Renal pelvis (tissue), 4 donors: ENCODE data around the gene SIGLEC10. TPM values are rescaled to one million over a fixed set of nuclear protein-coding genes. Genes with fewer than 3 reads are reported as not detected.
A peak's percentile ranks its signal among the peaks of the same experiment; 100 is the strongest.

ENCODE experiments used
- DNase-seq: peaks from one replicate; pipeline ENCODE4 v3.0.0-alpha.2; 2013
- polyA plus RNA-seq, 3 donors: library from polyadenylated mRNA; unstranded; fragments of 120-200 nt; gene quantifications; one replicate each; pipeline ENCODE4 v1.2.1, GENCODE V29; 2013; ENCODE audit not compliant: insufficient read length in 3 of 3

SIGLEC10 gene
- polyA plus RNA-seq, 3 donors, result 1.1 to 1.7 (median 1.6) TPM

DNA sequence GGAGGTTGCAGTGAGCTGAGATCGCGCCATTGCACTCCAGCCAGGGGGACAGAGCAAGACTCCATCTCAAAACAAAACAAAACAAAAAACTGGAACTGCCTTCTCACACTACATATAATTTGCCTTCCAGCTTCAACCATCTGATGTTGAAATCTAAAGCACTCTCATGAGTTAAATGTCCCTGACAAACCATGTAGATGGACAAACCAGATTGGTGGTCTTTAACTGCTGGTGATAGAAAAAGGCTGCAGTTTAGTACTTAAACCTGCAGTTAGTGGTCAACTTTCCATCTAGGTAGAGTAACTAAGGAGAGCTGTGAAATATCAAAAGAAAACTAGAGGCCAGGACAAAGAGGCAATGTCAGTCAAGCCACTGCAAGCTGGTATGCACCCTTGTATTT is 21.3 kb downstream of the SIGLEC10 start:
- no peak for DNase-seq

DNA sequence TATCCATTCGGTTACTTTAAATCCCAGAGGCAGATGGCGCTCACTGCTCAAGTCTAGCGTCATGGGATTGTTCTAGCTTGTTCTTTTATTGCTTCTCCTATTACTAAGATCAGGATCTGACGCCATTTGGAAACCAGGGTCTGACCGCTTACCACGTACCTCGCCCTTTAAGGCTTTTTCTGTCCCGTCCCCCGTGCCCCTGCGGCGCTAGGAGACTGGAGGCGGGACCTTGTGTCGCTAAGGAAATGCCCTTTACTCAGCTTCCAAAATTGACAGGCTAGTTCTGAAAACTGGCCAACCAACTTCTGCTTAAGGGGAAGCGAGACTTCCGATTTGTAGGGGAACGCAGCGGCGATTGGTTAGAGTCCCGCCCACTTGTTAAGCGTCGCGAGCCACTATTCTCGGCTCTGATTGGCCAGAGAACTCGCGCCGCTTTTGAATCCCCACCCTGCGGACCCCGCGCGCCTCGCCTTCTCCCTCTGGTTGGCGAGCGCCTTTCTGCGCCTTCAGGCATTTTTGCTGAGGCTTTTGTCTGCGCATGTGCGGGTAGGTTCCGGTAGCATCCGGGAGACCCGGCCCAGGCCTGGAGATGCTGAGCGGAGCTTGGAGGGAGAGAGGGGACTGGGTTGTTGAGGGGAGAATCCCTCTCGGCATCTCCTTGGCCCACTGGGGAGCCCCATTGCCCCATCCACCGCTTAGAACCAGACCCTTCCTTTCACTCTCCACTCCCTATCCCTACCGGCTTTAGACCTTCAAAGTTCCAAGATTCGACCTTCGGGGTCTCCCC is 23.2 kb downstream of the SIGLEC10 start:
- peak; percentile 99 for DNase-seq

DNA sequence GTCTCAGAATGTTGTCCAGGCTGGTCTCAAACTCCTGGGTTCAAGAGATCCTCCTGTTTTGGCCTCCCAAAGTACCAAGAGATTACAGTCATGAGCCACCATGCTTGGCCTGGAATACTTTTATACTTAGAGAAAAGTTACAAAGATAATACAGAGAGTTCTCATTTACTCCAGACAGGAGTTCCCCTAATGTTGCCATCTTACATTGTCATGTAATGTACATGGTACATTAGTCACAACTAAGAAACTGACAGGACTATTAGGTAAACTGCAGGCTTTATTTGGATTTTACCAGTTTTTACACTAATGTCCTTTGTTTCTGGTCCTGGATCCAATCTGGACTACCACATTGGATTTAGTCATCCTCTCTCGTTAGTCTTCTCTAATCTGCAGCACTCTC is 24.7 kb downstream of the SIGLEC10 start:
- DNase-seq, result no peak

DNA sequence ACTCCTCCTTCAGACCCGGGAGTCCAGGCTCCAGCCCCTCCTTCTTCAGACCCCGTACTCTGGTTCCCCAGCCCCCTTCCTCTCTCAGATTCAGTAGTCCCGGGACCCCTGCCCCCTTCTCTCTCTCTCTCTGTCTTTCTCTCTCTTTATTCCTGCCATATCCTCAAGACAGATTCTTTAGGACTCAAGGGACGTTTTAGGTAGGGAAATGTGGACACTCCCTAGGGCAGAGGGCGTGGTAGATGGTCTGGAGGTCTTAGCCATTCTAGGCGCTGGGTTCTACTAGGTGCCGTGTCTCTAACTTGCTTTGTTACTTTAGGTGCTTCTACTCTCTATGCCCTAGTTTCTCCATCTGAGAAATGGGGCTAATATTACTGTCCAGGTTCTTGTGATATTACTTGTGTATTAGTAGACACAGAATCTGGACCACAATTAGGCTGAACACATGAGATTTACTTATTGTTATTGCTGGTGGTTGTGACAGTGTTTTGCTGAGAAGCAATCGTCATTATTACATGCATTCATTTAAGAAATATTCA is 26.3 kb downstream of the SIGLEC10 start:
- DNase-seq, result no peak

DNA sequence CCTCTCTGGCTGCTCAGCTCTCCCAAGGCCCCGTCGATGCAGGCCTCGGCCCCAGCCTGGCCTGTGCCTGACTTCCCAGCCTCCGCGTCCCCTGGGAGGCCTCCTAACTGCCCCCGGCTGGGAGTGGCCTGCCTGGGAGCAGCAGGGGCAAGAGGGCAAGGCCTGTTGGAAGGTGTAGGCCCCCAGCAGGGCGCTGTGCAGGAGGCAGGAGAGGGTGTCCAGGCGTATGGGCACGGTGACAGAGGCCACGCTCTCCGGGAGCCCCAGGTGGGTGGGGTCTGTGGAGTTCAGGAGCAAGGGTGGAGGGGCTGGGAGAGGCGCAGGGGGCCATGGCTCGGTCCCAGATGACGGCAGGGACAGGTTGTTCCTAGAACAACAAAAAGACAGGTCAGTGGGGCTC is 28.3 kb downstream of the SIGLEC10 start:
- no peak for DNase-seq

DNA sequence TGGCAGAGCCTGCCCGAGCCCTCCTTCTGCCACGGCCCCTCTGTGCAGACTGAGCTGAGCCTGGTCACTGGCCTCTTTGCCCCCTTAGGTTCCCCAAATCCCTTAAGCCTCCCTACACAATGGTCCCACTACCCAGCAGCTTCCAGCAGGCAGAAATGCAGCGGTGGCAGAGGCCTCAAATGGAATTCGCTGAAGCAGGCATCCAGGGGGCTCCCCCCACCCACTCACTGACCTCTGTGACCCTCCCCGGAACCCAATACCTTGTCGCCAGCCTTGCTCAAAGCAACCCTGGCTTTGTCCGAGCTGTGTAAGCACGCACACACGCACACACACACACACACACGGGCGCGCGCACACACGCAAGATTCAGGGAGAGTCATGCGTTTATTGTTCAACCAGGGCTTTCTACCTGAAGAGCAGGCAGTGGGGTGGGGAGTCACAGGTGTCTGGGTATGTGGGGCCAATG is 29.5 kb downstream of the SIGLEC10 start, which contains the start of gene LIM2:
Gene LIM2 (minus strand): TSS at position 51 of the 466 bp plus-strand sequence. CDS start 531 bp downstream, outside the sequence.
- peak; percentile 42 for DNase-seq

DNA sequence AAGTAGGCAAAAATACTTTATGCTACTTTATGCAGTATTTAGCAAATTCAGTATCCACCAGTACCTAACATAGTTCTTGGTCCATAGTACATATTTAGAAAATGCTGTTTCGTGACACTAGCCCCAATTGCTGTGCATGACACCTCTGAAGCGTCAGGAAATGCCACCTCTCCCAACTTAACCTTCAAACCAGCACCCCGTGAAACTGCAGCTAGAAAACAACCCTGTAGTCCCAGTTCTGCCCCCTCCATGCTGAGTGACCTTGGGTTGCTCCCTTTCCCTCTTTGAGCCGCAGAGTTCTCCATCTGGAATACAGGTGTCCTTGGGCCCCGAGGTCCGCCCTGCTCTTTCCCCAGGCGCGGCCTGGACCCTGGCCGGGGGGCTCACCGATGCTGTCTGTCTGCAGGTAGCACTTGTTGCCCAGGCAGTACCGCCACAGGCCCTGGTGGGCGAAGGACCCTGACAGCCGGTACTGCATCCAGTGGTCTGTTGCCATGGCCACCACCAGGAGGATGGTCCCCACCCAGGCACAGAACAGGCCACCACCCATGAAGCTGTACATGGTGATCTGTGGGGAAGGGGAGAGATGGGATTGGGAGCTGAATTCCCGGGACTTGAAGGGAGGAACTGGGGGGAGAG is 30.4 kb downstream of the SIGLEC10 start:
- no peak for DNase-seq

DNA sequence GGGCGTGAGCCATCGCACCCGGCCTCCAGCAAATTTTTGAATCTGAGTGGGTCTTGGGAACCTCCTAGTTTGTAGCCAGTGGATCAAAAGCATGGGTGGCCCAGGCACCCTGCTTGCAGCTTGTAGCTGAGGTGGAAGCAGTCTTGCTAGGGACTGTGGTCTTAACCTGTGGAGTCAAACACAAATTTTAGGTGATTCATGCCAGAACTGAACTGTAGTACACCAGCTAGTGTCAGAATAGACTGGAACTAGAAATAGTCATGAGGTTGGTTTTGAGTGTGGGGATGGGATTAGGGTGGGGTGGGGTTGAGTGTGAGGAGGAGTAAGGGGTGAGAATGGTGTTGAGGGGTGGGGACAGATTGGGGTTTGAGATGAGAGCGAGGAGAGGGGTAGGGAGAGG is 35.4 kb downstream of the SIGLEC10 start:
- DNase-seq, result no peak

DNA sequence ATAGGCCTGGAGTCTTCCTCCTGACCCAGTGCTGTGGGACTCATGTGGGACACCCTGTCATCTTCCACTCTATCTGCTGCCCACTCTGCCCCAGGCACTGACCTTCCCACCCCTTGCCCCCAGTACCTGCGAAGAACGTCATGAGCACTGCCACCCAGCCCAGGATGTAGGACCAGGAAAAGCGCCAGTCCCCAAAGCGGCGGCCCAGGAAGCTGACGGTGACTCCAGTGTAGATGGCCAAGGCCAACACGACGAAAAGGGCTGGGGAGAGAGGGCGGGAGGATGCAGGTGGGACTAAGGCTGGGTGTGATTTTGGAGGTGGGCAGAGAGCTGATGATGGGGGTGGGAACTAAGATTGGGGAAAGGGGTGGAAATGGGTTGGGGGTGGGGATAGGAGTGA is 37.1 kb downstream of the SIGLEC10 start:
- DNase-seq, result no peak

DNA sequence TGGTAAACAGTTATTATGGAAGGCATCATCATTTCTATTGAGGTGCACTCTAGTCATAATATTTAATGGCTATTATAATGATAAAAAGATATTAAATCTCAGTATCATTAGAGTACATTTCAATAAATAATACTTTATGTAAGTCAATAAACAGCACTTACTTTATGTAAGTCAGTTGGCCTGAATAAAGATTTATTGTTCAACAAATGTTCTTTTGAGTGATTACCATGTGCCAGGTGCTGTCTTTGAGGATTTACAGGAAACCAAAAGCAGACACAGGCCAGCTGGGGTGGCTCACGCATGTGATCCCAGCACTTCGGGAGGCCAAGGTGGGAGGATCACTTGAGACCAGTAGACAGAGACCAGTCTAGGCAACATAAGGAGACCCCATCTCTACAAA is 40.0 kb downstream of the SIGLEC10 start:
- DNase-seq, result no peak

DNA sequence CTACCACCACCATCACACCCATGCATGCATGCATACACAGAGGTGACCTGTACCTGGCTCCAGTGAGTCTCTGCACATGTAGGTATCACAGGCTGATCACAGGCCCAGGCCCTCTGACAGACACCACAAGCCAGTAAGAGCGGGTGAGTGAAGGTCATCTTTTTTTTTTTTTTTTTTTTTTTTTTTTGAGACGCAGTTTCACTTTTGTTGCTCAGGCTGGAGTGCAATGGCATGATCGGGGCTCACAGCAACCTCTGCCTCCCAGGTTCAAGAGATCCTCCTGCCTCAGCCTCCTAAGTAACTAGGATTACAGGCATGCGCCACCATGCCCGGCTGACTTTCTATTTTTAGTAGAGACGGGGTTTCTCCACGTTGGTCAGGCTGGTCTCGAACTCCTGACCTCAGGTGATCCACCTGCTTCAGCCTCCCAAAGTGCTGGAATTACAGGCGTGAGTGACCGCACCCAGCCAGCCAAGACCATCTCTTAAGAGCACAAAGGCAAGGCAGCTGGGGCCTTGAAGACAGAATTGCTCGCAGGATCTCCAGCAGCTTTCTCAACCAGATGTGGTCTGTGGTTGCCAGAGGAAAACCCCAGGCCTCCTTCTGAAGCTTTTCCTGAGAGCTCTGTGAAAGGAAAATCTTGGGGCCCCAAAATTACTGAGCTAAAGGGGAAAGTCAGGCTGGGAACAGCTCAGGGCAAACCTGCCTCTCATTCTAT is 41.8 kb downstream of the SIGLEC10 start:
- DNase-seq, result no peak

DNA sequence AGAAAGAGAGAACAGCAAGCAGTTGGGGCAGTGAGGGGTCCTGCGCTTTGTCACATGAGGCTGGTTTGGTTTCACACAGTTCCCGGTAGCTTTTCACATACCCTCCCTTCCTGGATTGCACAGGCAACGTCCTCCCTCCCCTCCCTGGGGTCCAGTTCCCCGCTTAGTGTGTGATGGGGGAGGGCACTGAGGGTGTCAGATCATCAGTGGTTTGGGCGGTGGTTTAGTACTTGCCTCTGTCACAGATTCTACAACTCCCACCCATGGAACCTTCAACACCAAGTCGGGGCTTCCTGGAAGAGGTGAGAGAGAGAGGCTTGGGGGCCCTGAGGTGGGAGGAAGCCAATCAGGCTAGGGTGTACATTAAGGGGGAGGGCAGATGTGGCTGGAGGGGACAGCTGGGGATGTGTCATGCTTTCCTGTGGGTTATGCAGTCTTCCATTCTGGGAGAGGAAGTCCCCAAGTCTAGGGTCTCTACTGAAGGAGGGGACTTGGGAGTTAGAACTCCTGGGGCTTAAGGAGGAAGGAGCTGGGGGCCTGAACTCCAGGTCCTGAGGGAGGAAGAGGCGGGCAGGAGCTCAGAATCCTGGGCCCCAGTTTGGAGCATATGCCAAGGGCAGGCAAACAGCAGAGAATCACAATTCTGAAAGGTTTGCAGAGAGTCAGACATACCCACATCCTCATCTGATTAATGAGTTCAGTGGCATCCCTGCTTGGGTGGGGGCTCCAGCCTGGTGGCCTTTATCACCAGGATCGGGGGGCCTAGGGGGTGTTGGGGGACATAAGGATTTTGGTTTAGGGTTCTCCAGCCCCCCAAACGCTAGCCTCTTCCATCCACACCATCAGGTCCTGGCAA is 44.6 kb downstream of the SIGLEC10 start, which contains the start of gene NKG7:
Gene NKG7 (minus strand): TSS at position 6 of the 856 bp plus-strand sequence. CDS start 119 bp downstream, outside the sequence.
- DNase-seq, result no peak

DNA sequence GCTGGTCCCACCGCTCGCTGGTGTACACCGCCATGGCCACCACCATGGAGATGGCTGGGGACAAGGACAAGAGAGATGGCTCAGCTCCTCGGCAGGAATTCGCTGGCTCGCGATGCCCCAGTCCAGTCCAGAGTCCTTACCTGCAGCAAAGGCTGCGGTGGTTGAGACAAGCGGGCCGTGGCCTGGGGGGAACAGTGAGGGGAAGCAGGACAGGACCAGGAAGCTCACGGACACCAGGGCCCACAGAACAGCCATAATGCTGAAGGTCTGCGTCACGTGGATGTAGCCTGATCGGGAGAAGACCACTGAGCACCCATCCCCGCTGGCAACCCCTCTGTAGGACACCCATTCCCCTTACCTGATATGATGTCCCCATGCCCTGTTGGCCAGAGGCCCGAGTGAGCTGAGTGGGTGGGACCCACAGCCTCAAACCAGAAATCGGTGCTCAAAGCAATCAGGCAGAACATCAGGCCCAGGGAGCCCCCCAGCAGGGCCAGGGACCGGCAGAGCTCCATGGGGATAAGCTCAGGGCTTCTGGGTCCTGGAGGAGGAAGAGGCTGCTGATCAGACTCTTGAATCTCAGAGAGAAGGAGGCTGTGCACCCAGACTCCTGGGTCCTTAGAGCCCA is 45.3 kb downstream of the SIGLEC10 start:
- no peak for DNase-seq

DNA sequence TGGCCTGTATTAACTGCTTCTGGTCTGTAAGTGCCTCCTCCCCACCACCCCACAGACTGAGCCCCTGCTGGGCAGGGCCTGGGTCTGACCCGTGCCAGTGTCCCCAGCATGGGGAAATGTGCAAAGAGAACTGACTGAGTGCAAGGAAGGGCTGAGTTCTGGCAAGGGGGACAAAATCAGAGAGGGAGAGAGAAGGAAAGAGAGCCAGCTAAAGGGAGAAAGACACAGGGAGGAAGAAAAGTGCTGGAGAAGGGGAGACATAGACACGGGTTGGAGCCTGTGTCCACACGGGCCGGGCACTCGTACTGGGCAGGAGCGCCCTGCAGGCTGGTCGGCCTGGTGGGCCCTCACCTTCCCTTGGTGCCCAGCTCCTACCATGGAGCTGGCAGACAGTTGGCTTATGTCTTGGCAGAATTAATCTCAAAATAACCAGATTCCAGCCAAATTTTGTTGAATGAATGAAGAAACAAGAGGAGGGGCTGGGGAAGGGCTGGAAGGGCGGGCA is 46.2 kb downstream of the SIGLEC10 start:
- no peak for DNase-seq

DNA sequence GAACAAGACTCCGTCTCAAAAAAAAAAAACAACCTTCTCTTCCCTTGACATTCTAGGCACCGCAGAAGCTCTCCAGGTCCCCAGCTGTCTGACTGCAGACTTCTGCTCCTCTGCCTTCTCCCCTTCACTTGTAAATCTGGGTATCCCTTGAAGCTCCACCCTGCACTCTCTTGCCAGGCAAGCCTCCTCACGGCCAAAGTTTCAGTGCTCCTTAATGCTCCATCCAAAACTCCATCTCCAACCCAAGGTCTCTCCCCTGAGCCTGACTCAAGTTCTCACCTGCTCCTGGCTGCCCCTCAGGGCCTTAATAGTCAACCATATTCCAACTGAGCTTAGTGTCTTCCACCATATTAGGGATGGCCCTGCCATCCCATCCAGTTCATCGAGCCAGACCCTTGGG is 47.2 kb downstream of the SIGLEC10 start:
- no peak for DNase-seq

DNA sequence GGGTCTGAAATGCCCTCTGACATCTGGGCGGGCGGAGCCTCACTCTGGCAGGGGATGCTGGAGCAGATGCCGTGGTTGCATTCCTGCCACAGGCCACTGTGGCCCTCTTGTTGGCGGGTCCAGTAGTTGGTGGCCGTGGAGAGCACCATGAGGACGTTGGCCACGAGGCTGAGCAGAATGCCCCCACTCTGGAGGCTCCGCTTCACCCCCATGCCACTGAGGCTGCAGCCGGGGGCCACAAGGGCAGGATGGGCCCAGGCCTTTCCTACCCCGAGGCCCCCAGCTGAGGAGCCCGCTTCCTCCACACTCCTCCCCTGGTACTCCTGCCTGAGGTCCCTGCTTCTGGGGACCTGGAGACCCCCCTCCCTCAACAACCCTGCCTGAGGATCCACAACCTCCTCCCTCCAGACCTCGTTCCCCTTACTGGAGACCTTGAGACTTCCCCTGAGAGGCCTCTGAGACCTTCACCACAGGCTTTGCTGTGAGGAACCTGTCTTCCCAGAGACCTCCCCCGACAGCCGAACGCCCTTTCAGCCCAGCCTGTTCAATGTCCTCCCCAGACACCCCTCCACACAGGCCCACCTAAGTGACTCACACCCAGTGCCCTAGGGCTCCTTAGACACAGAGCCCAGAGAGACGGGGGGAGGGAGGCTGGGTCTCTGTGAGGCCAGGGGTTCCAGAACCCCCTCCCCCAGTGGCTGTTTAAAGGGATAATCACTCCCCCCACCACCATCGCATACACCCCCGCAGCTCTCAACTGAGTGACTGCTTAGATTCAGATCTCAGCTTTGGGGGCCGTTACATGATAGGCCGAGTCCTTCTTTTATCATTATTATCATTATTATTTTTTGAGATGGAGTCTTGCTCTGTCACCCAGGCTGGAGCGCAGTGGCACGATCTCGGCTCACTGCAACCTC is 48.8 kb downstream of the SIGLEC10 start, which contains the start of gene CLDND2:
Gene CLDND2 (minus strand): TSS at position 638 of the 917 bp plus-strand sequence. CDS start 426 bp downstream, at position 212.
- DNase-seq, result no peak

DNA sequence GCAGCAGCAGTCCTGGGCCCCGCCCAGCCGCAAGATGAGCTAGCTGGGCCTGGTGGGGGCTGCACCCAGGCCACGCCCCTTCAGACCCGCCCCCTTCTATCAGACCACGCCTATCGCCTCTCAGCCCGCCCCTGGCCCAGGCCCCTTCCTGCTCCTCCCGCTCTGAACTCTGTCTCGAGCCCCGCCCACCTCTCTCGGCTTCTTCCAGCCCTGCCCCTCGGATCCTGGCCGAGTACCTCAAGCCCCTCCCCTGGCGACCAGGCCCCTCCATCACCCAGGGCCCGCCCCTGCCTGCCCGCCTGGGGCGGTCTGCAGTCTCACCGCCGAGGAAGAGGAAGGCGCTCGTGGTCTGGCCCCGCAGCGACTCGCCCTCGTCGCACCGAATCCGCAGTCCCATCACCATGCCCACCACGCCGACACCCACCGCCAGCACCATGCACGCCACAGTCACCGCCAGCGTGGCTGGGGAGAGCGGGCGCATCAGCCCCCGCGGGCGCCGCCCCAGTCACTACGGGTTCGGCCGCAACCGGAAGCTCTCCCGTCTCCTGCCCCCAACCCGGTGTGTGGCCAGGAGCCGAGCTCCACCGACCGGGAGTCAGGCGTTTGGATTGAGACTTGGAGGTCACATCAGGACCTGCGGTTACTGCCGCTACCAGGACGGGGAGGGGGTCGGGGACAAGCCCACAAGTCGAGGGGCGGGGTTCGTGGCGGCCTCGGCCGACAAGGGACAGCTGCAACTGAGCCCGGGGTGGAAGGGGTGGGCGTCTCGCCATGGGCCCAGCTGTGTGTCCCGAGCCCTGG is 49.7 kb downstream of the SIGLEC10 start:
- peak; percentile 98 for DNase-seq

DNA sequence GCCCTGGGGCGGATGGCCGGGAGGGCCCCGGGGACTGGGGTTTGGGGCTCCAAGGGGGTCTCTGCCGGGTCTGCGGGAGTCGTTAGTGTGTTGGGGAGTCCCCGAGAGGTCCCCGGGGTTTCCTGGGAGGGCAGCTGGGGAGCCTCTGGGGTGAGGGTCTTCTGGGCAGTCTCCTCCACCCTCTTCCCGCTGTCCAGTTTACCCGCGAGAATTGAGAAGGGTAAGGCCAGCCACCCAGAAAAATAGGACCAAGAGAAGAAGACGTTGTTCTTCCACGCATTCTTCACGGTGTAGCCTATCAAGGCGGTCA is 50.2 kb downstream of the SIGLEC10 start:
- no peak for DNase-seq
